Mucosa of descending colon (tissue), 3 donors: ENCODE results near the gene PSMD11. TPM values are rescaled to one million over a fixed set of nuclear protein-coding genes. Genes with fewer than 3 reads are reported as not detected.

ENCODE experiments used
- ATAC-seq: fragments of 200-7000 bp; cut with Tn5 transposase; one replicate; pipeline ENCODE4 v1.9.1; 2020; ENCODE audit warnings: mild to moderate bottlenecking, moderate library complexity
- DNase-seq, 3 donors: peaks; one replicate each; pipeline ENCODE4 v3.0.0-alpha.2; 2020
- H3K36me3 ChIP-seq: fragments of 200-600 bp; one replicate; pipeline ENCODE4 v1.8.0; 2021; ENCODE audit warnings: low read depth, mild to moderate bottlenecking
- H3K4me1 ChIP-seq: fragments of 200-600 bp; one replicate; pipeline ENCODE4 v1.8.0; 2021; ENCODE audit warnings: low read depth, mild to moderate bottlenecking
- H3K4me3 ChIP-seq: fragments of 200-600 bp; one replicate; pipeline ENCODE4 v1.8.0; 2021; ENCODE audit warnings: mild to moderate bottlenecking
- H3K9me3 ChIP-seq: fragments of 200-600 bp; one replicate; pipeline ENCODE4 v1.8.0; 2021; ENCODE audit warnings: mild to moderate bottlenecking
- intact Hi-C, 2 donors: fragments of 100-400 bp; cut with DNase I in 1 of 2; cut with micrococcal nuclease in 1 of 2; formaldehyde crosslinking; loops; one replicate each; pipeline versions ENCODE4 v1.11.0 to v1.11.1; 2022; cut with DNase I, micrococcal nuclease
- total RNA-seq, 3 donors: library from RNA; stranded (reverse); fragmentation: NEBNext Ultra II Directional in 2 of 3; extraction: Animal tissue kit (Norgen Biotek cat#: 25700) in 2 of 3; gene quantifications; one replicate each; pipeline versions ENCODE4 v1.2.1 to v1.2.4, GENCODE V29; 2021 to 2023
- TF ChIP-seq, protein P1 (sequence below): fragments of 200-600 bp; IDR thresholded peaks from one replicate; pipeline ENCODE4 v1.8.0; 2022; ENCODE audit warnings: antibody characterized with exemption, mild to moderate bottlenecking
- donor health status: DM: no; HTN: no; CAD: no; lungs with moderate emphysema.
- donor health status: DM: no; HTN: no; CAD: no.
- donor health status: DM: no; HTN: yes; CAD: no.

The PSMD11 gene
- total RNA-seq, 3 donors from 2014 or later, result 81.5 to 99.2 (median 85.8) TPM

DNA sequence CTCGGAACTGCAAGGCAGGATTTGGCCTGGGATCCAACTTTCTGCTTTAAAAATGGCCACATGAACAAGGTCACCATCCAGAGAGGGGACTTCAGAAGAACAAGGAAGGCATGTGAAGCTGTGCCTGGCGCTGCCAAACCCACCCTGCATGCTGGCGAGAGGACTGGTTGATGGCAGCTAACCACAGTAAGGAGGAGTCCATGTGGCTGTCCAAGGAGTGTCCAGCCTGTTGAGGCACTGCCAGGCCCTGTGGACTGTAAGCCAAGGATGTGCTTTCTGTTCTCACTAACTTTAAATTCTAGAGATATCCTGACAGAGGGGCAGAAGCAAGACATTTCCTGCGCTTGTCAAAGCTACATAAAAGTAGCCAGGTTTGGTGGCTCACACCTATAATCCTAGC, 82.8 kb downstream of the PSMD11 start:
- no peaks in the 10 kb centered on the region for H3K9me3 ChIP-seq
- DNase-seq (no peak), ATAC-seq (no peak)
- intact Hi-C loops, result no loop called here
- TF ChIP-seq, protein P1, sequence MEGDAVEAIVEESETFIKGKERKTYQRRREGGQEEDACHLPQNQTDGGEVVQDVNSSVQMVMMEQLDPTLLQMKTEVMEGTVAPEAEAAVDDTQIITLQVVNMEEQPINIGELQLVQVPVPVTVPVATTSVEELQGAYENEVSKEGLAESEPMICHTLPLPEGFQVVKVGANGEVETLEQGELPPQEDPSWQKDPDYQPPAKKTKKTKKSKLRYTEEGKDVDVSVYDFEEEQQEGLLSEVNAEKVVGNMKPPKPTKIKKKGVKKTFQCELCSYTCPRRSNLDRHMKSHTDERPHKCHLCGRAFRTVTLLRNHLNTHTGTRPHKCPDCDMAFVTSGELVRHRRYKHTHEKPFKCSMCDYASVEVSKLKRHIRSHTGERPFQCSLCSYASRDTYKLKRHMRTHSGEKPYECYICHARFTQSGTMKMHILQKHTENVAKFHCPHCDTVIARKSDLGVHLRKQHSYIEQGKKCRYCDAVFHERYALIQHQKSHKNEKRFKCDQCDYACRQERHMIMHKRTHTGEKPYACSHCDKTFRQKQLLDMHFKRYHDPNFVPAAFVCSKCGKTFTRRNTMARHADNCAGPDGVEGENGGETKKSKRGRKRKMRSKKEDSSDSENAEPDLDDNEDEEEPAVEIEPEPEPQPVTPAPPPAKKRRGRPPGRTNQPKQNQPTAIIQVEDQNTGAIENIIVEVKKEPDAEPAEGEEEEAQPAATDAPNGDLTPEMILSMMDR, result no peak
- H3K4me3 ChIP-seq, result no peak overlapping the region
- H3K36me3 ChIP-seq, result no peaks in the 10 kb centered on the region
- H3K4me1 ChIP-seq, result peaks cover 2% of the 10 kb centered on the region

DNA sequence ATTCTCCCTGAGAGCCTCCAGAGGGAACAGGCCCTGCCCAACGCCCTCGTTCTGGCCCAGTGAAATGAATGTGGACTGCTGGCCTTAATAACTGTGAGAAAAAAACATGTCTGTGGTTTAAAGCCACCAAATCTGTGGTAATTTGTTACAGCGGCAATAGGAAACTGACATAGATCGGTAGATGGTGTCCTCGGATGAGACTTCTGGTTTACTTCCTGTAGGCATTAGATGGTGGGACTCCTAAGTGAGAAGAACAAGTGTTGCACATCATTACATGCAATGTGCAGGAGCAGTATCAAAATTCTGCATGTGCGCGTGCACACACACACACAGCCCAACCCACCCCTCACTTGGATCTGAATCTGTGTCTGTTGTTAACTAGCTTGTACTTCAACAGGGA, 84.5 kb downstream of the PSMD11 start:
- DNase-seq (no peak), ATAC-seq (peak; percentile 25)
- intact Hi-C loops, result no loop called here
- H3K4me1 ChIP-seq, result peaks cover 1% of the 10 kb centered on the region
- H3K36me3 ChIP-seq, result no peaks in the 10 kb centered on the region
- no peak overlapping the region for H3K4me3 ChIP-seq
- H3K9me3 ChIP-seq, result no peaks in the 10 kb centered on the region
- TF ChIP-seq, protein P1, result no peak

DNA sequence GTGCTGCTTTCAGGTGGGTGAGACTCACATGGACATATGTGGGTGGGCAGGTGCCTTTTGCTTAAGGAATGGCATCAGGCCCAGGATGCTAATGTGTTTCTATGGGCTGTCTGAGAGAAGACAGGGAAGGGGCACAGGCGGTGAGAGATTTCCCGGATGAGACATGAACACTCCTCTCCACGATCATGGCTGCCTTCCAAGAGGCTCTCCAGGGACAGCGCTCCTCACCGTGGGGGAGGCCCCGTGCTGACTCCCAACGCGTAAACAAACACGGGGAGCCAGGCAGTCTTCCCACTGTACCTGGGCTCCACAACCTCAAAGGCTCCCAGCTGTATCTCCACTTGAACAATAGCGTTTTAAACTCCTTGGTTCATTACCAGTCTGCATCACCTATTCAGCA, 85.3 kb downstream of the PSMD11 start:
- TF ChIP-seq, protein P1, result no peak
- Histone ChIP-seq H3K36me3 (no peaks in the 10 kb centered on the region), H3K4me3 (no peak overlapping the region), H3K4me1 (no peaks in the 10 kb centered on the region), H3K9me3 (no peaks in the 10 kb centered on the region)
- ATAC-seq (no peak), DNase-seq (no peak)
- intact Hi-C loops, result no loop called here

Other genes starting within 250 kb of the PSMD11 start
- 1 to 10 TPM in 2 of 3 donors, under 1 TPM in 1; 0.52 to 2.3 (median 1.3) TPM for gene RHBDL3, start 178.7 kb upstream of the PSMD11 start, total RNA-seq
- gene C17orf75, start 102.3 kb upstream of the PSMD11 start, total RNA-seq, result 10 to 100 TPM; 10.3 to 14.8 (median 12.9) TPM
- gene ZNF207, start 94.4 kb upstream of the PSMD11 start, total RNA-seq, result 100 to 1,000 TPM; 141 to 168 (median 161) TPM
- gene CDK5R1, start 42.5 kb downstream of the PSMD11 start, total RNA-seq, result 1 to 10 TPM in 2 of 3 donors, under 1 TPM in 1; 0.72 to 2.1 (median 1.3) TPM